Activated CD4-positive, CD25-positive, alpha-beta regulatory T cell treated with anti-CD3 and anti-CD28 coated beads, Interleukin-2, amount 50 U/mL, for 16 hours (primary cell): Measurements from ENCODE around the gene TSSK6.

Experiments
- DNase-seq: peaks from one replicate; pipeline ENCODE4 v3.0.0-alpha.2; 2020; ENCODE audit warnings: low read depth, low spot score

Gene TSSK6

DNA sequence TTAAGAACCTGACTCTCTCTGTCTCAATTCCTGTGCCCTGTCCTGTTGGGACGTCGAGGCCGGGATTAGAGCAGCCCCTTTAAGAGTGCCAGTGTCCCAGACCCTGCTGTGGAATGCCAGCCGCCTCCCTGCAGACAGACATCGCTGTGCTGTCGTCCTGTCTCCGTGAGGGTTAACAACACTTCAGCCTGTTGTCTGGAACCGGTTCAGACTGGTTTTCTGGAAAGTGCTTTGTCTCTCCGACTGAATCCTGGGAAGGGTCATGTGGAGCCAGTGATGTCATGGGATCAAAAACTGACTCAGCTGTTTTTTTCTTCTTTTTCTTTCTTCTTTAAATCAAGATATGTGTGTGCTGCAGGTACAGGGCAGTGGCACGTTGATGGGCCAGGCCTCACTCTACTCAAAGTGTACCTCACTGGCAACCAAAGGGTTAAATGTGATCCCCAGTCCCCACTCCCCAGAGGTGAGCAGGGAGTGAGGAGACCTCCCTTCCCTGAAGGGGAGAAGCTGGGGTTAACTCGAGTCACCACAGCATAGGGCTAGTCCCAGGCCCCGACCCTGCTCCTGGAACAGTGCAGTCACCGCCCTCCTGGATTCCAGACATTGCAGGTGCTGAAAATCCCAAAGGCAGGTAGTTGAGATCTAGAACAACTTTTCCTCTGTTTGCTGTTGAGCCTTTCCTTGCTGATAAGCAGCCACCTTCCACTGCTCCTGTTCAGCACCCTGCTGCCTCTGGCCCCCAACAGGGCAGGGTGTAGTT lies 50.8 kb downstream of the TSSK6 start:
- no peak for DNase-seq
